Measurements from ENCODE around the gene LRMDA. TPM values are rescaled to one million over a fixed set of nuclear protein-coding genes. Genes with fewer than 3 reads are reported as not detected.
"Not testable (repeated sequence)": the region's sequence is repeated elsewhere in the genome, so short reads cannot be mapped to it uniquely, and the experiment has no call there.

LRMDA gene
- total RNA-seq, 1 donor from 2014 or later, result 0.96 TPM

- DNase-seq (ENCODE audit: low spot score in 2 of 2), result no peak
- no peaks in the 10 kb centered on the region for H3K27me3 ChIP-seq
- intact Hi-C loops (cut with DNase I), result no loop called here
- no peaks in the 10 kb centered on the region for H3K36me3 ChIP-seq
- H3K4me1 ChIP-seq, result peaks cover 0 to 17% of the 10 kb centered on the region in 2 donors
- TF ChIP-seq CTCF (IDR thresholded peaks at IDR 0.05), result no peak
- no peak overlapping the region for H3K4me3 ChIP-seq
- no peaks in the 10 kb centered on the region for H3K9me3 ChIP-seq
- H3K27ac ChIP-seq, result no peak overlapping the region
These were observed 83.4 kb downstream of the LRMDA start for GRCh38 chr10:75514830-75515229.

- H3K27ac ChIP-seq; DNase-seq (ENCODE audit: low spot score in 2 of 2); H3K9me3 ChIP-seq; H3K27me3 ChIP-seq; H3K36me3 ChIP-seq; H3K4me3 ChIP-seq; intact Hi-C loops (cut with DNase I): not testable (repeated sequence)
- H3K4me1 ChIP-seq, result peaks cover 0 to 17% of the 10 kb centered on the region in 2 donors
These were observed 84.7 kb downstream of the LRMDA start for GRCh38 chr10:75516154-75516553.

GRCh38 chr10:75519213-75519612 lies 87.8 kb downstream of the LRMDA start:
- H3K4me3 ChIP-seq; H3K36me3 ChIP-seq; H3K9me3 ChIP-seq; intact Hi-C loops (cut with DNase I); H3K27ac ChIP-seq; H3K27me3 ChIP-seq; DNase-seq (ENCODE audit: low spot score in 2 of 2); H3K4me1 ChIP-seq: not testable (repeated sequence)

- H3K4me3 ChIP-seq; H3K27me3 ChIP-seq; H3K36me3 ChIP-seq; H3K4me1 ChIP-seq; H3K9me3 ChIP-seq; H3K27ac ChIP-seq; intact Hi-C loops (cut with DNase I); DNase-seq (ENCODE audit: low spot score in 2 of 2): not testable (repeated sequence)
These were observed 89.9 kb downstream of the LRMDA start for GRCh38 chr10:75521194-75521829.

GRCh38 chr10:75525067-75525466 lies 93.6 kb downstream of the LRMDA start:
- Histone ChIP-seq H3K4me1 (no peaks in the 10 kb centered on the region), H3K36me3 (no peaks in the 10 kb centered on the region), H3K27me3 (no peaks in the 10 kb centered on the region), H3K4me3 (no peak overlapping the region), H3K27ac (no peak overlapping the region), H3K9me3 (no peaks in the 10 kb centered on the region)
- intact Hi-C loops (cut with DNase I), result no loop called here
- TF ChIP-seq CTCF (IDR thresholded peaks at IDR 0.05), result no peak
- DNase-seq (ENCODE audit: low spot score in 2 of 2), result no peak

- H3K4me1 ChIP-seq, result peaks cover 0 to 4% of the 10 kb centered on the region in 2 donors
- no peaks in the 10 kb centered on the region for H3K9me3 ChIP-seq
- no peaks in the 10 kb centered on the region for H3K27me3 ChIP-seq
- H3K4me3 ChIP-seq, result no peak overlapping the region
- no peak overlapping the region for H3K27ac ChIP-seq
- DNase-seq (ENCODE audit: low spot score in 2 of 2), result no peak
- no peak for TF ChIP-seq CTCF (IDR thresholded peaks at IDR 0.05)
- H3K36me3 ChIP-seq, result no peaks in the 10 kb centered on the region
- intact Hi-C loops (cut with DNase I), result no loop called here
These were observed 94.2 kb downstream of the LRMDA start for GRCh38 chr10:75525646-75526045.

- H3K27ac ChIP-seq, result no peak overlapping the region
- DNase-seq (ENCODE audit: low spot score in 2 of 2), result no peak
- no peaks in the 10 kb centered on the region for H3K9me3 ChIP-seq
- intact Hi-C loops (cut with DNase I), result no loop called here
- peaks cover 0 to 14% of the 10 kb centered on the region in 2 donors for H3K4me1 ChIP-seq
- no peaks in the 10 kb centered on the region for H3K27me3 ChIP-seq
- no peaks in the 10 kb centered on the region for H3K36me3 ChIP-seq
- H3K4me3 ChIP-seq, result no peak overlapping the region
- TF ChIP-seq CTCF (IDR thresholded peaks at IDR 0.05), result no peak
These were observed 96.1 kb downstream of the LRMDA start for GRCh38 chr10:75527542-75527941.

Measured in ascending aorta (tissue), 2 donors.